Measurements from ENCODE around the gene KIF26B.
"Not testable (repeated sequence)": the region's sequence is repeated elsewhere in the genome, so short reads cannot be mapped to it uniquely, and the experiment has no call there.

KIF26B gene

DNA sequence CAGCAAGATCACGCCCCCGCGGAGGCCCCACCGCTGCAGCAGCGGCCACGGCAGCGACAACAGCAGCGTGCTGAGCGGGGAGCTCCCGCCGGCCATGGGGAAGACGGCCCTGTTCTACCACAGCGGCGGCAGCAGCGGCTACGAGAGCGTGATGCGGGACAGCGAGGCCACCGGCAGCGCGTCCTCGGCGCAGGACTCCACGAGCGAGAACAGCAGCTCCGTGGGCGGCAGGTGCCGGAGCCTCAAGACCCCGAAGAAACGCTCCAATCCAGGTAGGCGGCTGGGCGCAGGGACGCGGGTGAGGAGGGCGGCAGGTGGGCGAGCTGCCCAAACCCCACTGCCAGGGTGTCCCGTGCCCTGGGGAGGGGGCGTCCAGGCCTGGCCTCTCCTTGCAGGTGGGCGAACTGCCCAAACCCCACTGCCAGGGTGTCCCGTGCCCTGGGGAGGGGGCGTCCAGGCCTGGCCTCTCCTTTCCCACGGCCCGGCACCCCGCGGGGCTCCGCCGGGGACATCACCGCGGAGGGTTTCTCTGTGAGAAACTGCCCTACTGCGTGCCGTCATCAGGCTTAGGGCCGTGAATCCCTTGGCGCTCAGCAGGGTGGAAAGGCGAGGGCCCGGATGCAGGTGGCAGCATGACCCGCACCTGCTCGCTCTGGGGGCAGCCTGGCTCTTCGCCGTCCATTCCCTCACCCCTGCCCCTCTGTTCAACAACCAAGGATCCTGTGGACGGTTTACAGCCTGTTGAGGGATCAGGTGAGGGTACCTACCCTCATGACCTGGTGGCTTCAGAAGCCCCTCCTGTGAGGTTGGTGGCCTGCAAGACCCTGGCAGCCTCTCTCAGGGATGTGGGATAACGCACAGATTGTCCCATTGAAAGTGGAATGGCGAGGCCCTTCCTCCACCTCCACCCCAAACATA, 534.0 kb downstream of the KIF26B start:
- no peak for DNase-seq

DNA sequence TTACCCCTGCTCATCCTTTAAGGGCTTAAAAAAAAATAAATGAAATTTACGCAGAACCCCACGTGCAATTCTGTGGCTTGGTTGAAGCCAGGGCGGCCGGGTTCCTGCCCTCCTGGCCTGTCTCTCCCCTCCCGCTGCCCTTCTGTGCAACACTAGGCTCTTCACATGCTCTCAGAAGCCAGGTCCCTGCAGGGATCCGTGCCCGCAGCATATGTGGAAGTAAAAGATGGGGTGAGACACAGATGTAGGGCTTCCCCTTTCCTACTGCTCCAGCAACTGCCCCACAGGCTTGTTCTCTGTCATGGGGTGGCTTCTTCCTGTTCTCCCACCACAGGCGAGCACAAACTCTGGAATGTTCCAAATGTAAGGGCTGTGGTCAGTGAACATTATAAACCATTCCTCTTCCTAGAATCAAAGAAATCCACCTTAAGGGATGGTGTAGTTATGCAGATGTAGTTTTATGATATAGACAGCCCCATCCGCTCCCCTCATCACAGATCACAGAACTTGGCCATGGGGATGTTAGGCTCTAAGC, 535.4 kb downstream of the KIF26B start:
- no peak for DNase-seq

DNA sequence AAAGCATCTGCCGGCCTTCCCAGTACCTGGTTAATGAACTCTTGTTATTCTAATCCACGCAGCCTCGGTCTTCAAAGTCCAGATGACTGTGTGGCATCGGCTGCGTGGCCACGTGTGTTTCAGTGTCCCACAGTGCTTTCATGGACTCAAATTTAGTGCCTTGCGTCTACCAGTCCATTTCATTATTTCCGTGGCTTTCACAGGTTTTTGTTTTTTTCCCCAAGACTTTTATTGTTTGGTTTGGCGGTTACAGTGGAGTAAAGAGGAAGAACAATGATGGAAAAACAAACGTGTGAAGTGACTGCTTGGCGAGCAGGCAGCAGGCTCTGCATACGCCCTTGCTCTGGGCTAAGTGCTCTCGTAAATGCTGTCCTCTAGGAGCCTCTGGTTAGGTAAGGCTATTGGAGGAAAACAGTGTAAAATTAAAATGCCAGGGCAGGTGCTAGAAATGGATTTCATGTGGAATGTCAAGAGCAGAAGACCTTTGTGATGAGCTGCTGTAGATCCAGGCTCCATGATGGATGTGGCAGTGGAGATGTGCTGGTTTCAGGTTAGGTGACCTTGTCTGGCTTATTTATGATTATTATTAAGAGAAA, 536.3 kb downstream of the KIF26B start:
- DNase-seq: no peak

DNA sequence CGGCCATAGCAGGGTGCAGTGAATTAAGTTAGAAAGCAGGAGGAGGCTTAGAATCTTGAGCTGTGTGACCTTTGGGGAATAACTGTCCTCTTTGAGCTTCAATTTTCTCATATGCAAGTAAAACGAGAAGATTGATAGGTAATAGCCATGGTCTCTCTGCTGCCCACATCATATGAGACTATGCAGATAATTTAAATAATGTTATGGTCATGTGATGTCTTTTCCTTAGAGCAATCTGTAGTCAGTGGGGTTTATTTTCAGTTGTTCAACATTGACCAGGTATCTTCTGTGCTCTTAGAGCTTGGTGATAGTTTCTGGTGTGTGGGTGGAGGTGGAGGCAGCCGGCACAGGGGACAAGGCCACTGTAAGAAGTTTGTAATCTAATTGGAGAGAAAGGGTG, 537.1 kb downstream of the KIF26B start:
- no peak for DNase-seq

DNA sequence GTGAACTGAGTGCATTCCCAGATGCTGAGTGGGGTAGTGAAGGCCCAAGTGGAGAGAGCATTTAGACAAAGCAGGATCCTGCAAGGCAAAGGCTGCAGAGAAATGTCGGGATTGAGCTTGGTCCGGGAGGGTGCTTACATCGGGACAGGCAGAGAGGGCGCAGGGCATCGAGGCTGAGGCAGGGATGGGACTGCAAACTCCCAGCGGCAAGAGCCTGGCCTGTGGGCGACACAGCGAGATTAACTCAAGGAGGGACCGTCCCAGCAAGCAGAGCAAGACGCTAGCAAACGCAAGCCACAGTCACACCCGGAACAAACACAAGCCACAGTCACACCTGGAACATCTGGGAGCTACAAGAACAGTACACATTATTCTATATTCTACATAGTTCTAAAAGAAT, 537.5 kb downstream of the KIF26B start:
- DNase-seq: no peak

DNA sequence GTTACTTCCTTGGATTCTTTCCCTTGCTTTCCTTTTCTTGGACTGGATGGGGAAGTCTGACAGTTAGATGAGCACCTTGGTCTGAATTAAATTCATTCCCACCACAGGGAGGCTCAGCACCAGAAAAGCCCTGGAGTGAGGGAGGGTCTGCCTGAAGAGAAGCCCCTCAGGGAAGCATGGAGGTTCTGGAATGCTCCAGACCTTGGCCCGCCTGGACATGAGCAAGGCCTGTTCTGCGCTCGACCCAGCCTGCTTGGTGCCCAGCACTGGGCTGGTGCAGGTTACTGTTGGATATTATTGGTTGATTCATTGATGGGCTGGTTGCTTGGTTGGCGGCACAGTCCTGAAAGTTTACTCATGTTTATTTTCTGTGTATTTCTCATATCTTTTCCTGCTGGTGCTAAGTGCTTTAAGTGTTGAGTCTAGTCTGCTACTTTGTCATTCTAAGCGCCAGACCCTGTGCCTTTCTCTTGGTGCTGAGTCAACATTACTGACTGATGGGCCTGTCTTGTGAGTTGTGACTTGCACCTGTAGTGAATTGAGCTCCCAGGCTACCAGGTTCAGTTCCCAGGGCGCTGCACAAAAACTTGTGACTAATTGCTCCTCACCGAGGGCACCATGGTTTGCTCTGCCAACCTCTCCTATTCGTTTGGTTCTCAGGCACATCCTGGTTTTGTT, 538.5 kb downstream of the KIF26B start:
- no peak for DNase-seq

DNA sequence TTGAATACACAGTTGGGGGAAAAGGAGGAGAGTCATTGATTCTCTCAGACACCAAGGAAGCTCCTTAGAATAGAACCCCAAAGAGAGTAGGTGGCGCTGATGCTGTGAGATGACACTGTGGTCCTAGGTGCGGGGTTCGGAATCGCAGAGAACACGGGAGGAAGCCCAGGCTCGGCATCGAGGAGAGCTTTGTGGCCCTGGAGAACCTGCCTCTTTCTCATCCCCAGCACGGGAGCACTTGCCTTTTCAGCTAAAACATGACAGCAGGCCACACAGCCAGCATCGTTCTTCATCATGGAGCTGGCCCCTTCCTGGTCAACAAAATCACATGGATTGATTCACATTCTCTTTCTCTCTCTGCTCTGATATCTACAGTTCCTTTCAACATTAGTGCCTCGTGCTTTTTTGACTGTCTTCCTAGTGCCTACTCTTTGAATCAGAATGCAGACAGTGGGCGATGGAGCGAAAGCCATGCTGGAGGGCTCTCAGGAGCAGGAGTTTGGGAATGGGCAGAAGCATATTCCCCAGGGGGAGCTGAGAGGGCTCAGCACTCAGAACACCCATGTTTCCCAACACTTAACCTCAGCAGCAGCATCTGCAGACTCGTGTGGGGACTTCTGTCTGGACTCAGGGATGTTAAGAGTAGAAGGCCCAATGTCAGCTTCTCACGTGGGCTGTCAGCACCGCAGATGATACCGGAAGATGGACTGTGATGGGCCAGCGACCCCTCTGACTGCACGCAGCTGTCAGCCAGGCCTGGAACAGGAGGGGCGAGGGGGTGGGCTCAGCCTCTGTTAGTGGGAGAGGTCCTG, 539.4 kb downstream of the KIF26B start:
- no peak for DNase-seq

DNA sequence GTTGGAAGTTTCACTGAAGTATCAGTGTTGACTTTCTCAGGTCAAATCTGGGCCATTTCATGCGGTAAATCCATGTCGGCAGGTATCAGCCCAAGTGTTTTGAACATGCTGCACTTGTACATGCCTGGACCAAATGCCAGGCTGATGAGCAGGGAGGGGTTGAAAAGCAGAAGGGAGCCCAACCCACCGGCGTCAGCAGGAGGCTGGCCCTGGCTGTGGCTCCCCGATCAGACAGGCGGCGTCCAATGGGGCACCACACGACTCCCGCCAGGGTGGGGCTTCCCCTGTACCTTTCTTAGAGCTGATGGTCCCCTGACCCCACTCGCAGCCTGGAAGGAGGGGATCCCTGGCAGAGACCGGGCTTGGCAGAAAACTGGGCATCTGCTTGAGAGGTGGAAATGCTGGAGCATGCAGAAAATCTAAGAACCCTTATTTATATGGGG, 540.0 kb downstream of the KIF26B start:
- no peak for DNase-seq

DNA sequence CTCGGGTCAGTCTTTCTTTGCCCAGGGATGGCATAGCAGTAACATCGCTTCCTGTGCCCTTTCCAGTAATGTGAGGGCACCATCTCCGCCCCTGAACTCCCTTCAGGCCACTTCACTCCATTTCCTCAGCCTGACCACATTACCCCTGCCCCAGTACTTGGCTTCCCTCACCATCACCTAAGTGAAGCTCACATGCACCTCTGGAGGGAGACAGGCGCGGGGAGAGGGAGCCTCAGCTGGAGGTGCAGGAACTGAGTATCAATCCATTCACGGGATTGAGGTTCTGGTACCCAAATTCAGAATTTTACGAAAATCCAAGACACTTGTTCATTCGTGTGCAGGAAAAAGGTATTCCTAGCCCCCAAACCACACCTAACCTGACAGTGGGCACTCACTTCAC, 540.4 kb downstream of the KIF26B start:
- no peak for DNase-seq

DNA sequence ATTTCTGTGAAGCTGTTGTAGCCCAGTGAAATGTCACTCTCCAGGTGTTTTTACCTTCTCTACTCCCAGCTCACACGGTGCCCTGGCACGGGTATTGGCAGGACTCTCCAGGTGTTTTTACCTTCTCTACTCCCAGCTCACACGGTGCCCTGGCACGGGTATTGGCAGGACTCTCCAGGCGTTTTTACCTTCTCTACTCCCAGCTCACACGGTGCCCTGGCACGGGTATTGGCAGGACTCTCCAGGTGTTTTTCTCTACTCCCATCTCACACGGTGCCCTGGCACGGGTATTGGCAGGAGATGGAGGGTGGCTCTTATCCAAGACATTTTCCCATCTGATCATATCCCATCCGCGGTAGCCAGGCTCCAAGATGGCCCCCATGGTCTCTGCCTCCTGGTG, 540.9 kb downstream of the KIF26B start:
- DNase-seq: not testable (repeated sequence)

DNA sequence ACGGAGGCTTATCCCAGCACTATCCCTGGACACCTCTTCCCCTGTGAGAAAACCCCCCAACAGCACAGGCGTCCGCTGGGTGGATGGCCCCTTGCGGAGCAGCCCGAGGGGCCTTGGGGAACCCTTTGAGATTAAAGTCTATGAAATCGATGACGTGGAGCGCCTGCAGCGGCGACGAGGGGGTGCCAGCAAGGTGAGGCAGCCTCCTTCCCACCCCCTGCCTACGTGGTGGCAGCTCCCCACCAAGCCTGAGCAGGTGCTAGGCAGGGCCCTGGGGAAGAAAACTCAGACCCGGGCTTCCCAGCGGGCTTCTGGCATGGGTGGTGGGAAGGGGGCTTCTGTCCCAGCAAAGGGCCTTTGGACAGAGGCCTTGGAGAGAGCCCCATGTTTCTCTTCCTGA, 543.3 kb downstream of the KIF26B start:
- DNase-seq: no peak

DNA sequence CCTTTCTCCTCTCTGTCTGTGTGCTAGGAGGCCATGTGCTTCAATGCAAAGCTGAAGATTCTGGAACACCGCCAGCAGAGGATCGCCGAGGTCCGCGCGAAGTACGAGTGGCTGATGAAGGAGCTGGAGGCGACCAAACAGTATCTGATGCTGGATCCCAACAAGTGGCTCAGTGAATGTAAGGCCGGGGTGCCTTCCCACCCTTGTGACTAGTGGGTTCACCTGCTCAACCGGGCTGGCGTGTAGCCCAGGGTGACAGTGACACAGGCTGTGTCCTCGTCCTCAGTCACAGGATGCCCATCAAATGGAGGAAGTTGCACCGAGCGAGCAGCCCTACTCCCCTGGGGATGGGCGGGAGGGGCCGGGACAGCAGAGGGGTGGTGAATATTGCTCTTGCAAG, 544.1 kb downstream of the KIF26B start:
- DNase-seq: no peak

DNA sequence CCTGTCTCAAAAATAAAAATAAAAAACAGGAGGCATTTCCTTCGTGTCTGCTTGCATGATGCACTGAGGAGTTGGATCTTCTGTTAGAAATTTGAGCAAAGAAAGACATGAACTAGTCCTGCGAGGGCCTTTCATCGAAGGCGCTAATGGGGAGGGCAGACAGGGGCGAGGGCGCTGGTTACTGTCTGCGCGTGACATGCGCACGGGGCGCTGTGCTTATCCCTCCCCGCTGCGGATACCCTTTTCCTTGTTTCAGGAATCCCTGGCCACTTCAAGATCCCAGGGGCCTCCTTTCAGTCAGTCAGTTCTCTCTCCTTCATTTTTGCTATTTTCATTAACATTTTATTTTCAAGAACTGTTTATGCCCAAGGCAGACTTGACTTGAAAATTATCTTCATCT, 545.8 kb downstream of the KIF26B start:
- DNase-seq: no peak

DNA sequence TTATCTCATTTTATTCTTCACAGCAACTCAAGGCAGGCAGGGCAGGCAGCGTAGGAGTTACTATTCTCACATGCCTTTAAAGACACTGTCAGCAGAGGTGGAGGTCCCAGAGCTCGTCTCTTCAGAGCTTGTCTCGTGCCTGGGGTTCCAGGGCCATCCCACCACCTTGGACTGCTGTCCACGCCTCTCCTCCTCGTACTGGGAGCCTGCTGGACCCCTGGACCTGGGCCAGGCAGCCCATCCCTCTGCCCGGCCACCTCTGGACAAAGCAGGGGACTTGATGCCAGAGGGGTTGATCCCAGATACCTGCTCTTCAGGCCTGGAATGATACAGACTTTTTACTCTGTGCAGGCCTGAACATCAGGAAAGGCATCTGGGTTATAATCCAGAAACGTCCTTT, 546.8 kb downstream of the KIF26B start:
- DNase-seq: no peak

DNA sequence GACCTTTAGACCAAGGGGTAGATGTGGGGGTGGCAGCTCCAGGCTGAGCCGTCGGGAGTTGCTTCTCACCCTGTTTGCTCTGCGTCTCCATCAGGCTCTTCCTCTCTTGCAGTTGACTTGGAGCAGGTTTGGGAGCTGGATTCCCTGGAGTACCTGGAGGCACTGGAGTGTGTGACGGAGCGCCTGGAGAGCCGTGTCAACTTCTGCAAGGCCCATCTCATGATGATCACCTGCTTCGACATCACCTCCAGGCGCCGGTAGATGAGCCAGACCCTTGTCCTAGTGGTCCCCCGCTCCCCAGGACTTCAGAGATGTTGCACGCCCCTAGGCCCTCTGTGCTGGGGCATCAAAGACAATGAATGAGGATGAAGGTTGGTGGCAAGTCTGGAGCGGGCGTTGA, 547.6 kb downstream of the KIF26B start:
- DNase-seq: no peak

DNA sequence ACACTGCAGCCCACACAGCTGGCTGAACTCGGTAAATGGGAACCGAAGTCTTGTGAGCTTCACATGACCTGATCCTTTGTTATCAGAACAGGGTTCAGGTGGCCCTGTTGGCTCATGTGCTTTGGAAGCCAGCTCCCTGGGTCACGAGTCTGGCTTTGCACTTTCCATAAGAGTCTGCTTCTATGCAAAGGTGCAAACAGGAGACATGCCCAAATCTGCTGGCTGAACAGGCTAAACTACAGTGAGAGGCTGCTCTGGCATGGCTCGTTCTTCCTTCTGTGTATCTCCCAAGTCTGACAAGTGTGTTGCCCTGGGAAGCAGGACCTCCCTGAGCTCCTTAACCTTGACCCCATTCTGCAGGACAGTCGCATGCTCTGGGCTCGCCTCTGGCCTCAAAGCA, 549.6 kb downstream of the KIF26B start:
- no peak for DNase-seq

DNA sequence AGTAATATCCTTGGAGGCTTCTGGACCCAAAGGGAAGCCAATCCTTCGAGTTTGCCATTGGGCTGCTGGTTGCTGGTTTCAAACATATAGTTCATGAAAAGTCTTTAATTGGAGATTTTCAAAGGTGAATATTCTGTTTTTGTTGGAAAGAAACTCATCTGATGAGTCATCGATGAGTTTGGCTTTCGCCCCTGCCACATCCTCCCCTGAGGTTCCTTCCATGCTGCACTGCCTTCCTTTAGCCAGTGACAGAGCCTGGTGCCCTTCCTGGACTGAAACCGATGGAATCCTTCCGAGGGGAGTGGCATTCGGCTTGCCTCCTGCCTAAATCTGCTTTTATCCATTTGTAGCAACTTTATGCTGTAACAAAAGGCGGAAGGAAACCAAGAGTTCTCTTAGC, 550.0 kb downstream of the KIF26B start:
- no peak for DNase-seq

DNA sequence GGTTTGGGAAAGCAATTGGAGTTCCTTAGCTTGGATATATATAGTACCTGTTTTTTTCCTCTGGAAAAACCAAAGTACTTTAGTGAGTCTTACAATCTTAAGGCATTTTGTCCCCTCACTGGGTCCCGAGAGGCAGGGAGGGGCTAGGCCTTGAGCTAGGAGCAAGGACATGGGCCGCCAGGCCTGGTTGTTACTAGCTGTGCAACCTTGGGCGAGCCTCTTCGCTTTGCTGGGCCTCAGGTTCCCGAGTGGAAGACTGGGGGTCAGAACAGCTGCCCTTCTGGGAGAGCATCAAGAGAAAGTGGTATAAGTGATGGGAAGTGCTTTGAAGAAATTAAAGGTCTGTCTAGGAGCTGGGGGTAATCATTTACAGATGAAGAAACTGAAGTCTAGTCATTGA, 553.2 kb downstream of the KIF26B start:
- no peak for DNase-seq

DNA sequence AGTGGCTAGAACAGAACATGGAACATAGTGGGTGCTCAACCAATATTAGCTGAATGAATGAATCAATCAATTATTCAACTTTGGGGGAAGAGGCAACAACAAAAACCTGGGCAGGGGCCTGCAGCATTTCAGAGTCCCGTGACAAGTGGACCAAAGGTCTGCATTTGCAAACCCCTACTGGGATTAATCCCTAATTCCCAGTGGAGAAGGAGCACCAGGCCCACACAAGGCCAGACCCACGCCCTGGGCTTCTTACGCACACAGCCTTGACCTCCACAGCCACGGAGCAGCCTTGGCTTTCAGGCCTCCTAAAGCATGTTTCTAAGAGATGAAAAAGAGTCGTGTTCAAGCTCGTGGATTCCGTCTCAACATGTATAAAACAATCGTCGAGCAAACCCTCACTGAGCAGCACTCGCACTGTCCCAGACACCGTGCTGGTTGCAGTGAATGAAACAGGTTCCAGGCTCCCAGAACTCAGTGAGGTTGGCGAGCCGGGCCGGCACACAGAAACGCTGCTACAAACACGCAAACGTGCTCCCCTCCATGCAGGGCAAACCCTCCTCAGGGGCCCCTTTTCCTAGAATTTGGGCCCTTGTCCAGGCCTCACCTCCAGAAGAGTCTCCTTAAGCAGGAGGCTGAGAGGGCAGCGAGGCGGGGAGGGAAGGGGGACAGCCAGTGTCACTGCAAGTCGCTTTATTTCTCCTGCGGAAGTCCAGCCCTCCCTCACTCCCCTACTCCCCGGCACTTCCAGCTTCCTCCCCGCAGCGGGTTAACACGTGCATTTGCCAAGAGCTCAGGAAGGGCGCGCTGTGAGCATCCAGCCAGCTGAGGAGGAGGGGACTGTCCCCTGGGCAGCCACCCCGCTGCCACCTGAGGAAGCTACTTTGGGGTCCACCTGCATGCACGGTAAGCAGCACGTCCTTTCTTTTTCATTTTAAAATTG, 556.4 kb downstream of the KIF26B start:
- DNase-seq: no peak

DNA sequence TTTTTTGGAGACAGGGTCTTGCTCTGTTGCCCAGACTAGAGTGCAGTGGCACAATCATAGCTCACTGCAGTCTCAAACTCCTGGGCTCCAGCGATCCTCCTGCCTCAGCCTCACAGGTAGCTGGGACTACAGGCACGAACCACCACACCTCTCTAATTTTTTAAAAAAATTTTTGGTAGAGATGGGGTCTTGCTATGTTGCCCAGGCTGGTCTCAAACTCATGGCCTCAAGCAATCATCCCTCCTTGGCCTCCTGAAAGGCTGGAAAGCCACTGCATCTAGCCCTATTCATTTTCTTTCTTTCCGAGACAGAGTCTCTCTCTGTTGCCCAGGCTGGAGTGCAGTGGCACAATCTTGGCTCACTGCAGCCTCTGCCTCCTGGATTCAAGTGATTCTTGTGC, 559.2 kb downstream of the KIF26B start:
- not testable (repeated sequence) for DNase-seq

DNA sequence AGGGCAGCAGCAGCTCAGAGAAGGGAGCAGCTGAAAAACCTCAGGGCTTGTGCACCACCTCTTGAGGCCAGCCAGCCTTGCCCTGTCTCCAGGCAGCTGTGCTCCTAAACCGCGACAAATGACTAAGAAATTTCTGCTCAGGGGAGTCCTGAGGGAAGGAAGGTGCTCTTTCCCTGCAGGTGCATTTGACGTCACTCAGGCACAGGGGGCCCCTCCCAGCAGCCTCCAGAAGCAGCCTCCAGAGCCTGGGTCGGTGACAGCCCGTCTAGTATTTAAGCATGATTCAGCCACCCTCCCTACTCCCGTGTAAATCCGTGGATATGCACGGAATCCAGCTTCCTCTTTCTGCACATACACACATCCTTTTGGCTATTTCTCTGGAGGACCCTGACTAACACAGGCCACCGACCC, 560.5 kb downstream of the KIF26B start:
- no peak for DNase-seq

DNA sequence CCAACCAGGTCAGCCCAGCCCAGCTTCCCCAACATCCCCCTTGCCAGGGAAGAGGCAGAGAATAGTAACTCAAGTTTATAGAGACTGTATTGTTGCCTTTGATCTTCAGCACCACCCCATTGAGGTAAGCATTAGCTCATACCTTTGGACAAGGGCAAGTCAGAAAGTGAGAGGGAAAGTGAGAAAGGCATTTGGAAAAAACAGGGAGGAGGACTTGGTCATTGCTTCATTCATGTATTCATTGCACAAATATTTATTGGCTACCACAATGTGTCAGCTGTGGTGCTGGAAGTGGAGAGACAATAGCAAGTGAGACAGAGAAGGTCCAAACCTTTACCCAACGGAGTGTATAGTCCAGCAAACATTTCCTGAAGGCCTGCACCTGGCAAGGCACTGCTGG, 561.2 kb downstream of the KIF26B start:
- DNase-seq: no peak
